NT2/D1 (cell line): ENCODE measurements around the gene RGS1.

Experiments
- YY1 ChIP-seq: IDR thresholded peaks from 2 replicates; pipeline ENCODE4 v1.6.1; 2011; ENCODE audit not compliant: insufficient read length, insufficient read depth
- ZNF274 ChIP-seq: IDR thresholded peaks from 2 replicates; pipeline ENCODE4 v1.6.1; 2011; ENCODE audit warnings: mild to moderate bottlenecking, low read depth, low read length

GRCh38 chr1:192547501-192547900 lies 28.1 kb upstream of the RGS1 start:
- no peak for TF ChIP-seq ZNF274
- no peak for TF ChIP-seq YY1
